ENCODE data around the gene COQ4.

DNA sequence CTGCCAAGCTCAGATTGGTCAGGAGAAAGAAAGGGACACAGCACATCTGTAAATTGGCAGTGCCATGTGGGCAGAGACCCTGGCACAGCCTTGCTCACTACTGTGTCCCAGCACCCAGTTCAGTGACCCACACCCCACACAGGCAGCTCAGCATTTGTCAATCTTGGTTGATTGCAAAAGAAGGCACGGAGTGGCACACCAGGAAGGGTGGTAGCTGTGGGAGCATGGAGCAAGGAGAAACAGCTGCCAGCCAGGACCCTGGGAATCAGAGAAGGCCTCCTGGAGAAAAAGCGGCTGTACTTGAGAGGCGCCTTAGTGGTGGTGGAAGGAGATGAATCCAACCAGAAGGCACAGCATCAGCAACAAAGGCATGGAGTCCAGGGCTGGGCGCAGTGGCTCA, 21.2 kb downstream of the COQ4 start:
- TF ChIP-seq, protein P1, sequence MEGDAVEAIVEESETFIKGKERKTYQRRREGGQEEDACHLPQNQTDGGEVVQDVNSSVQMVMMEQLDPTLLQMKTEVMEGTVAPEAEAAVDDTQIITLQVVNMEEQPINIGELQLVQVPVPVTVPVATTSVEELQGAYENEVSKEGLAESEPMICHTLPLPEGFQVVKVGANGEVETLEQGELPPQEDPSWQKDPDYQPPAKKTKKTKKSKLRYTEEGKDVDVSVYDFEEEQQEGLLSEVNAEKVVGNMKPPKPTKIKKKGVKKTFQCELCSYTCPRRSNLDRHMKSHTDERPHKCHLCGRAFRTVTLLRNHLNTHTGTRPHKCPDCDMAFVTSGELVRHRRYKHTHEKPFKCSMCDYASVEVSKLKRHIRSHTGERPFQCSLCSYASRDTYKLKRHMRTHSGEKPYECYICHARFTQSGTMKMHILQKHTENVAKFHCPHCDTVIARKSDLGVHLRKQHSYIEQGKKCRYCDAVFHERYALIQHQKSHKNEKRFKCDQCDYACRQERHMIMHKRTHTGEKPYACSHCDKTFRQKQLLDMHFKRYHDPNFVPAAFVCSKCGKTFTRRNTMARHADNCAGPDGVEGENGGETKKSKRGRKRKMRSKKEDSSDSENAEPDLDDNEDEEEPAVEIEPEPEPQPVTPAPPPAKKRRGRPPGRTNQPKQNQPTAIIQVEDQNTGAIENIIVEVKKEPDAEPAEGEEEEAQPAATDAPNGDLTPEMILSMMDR (IDR thresholded peaks at IDR 0.05), result no peak
- TF ChIP-seq POLR2AphosphoS5 (IDR thresholded peaks at IDR 0.05) (no peak), POLR2A (IDR thresholded peaks at IDR 0.05) (no peak)
